Large intestine (tissue), 3 donors: ENCODE data around the gene POLQ. TPM values are rescaled to one million over a fixed set of nuclear protein-coding genes. Genes with fewer than 3 reads are reported as not detected.

Experiments
- DNase-seq, 2 donors: peaks; one replicate each; pipeline versions ENCODE4 v3.0.0 to v3.0.0-alpha.2; 2013
- H3K27ac ChIP-seq: one replicate; pipeline ENCODE4 v1.5.1; 2013; ENCODE audit warnings: low read length
- H3K27me3 ChIP-seq: 2 replicates; pipeline ENCODE4 v1.6.1; 2013; ENCODE audit warnings: low read length; ENCODE audit not compliant: control insufficient read depth, insufficient read depth
- H3K36me3 ChIP-seq: 2 replicates; pipeline ENCODE4 v1.6.1; 2013; ENCODE audit warnings: low read length; ENCODE audit not compliant: control insufficient read depth, insufficient read depth
- H3K4me1 ChIP-seq: one replicate; pipeline ENCODE4 v1.6.1; 2013; ENCODE audit warnings: low read length; ENCODE audit not compliant: control insufficient read depth, insufficient read depth
- H3K4me3 ChIP-seq: one replicate; pipeline ENCODE4 v1.5.1; 2013; ENCODE audit warnings: low read length
- H3K9me3 ChIP-seq: one replicate; pipeline ENCODE4 v1.6.1; 2013; ENCODE audit warnings: mild to moderate bottlenecking, low read depth, low read length, moderate library complexity; ENCODE audit not compliant: control insufficient read depth
- WGBS: methylation state at CpG from one replicate; pipeline ENCODE4 v1.1.5; 2013; ENCODE audit warnings: low lambda C conversion rate; ENCODE audit not compliant: insufficient coverage; 5-methylcytosine and 5-hydroxymethylcytosine counted together
- polyA plus RNA-seq: library from polyadenylated mRNA; unstranded; fragments of 120-200 nt; gene quantifications from one replicate; pipeline ENCODE4 v1.2.1, GENCODE V29; 2013

Gene POLQ
- polyA plus RNA-seq, 1 donor = 4.0 TPM

DNA sequence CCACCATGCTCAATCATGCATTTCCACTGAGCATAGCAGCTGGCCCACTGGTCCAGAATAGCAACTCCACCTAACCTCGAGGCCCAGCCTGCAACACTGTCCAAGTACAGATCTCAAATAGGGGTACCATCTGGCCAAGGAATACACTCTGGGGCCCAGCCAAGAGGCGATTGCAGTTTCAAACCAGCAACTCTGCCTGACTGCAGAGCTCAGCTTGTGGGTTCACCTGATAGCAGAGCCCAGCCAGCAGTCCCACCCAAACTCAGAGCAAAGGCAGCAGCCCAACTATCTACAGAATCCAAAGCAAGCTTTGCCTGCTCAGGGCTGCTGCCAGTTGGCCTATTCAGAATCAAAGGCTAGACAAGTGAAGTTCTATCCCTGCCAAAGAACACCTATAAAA is 30.5 kb downstream of the POLQ start:
- no peaks in the 10 kb centered on the region for H3K27me3 ChIP-seq
- H3K27ac ChIP-seq = no peak overlapping the region
- DNase-seq = no peak
- H3K4me3 ChIP-seq = no peak overlapping the region
- H3K36me3 ChIP-seq = peaks cover 4% of the 10 kb centered on the region
- H3K4me1 ChIP-seq = no peaks in the 10 kb centered on the region
- no CpG with 5 or more reads among the region's 2 CpGs for WGBS
- H3K9me3 ChIP-seq = peaks cover 3% of the 10 kb centered on the region

DNA sequence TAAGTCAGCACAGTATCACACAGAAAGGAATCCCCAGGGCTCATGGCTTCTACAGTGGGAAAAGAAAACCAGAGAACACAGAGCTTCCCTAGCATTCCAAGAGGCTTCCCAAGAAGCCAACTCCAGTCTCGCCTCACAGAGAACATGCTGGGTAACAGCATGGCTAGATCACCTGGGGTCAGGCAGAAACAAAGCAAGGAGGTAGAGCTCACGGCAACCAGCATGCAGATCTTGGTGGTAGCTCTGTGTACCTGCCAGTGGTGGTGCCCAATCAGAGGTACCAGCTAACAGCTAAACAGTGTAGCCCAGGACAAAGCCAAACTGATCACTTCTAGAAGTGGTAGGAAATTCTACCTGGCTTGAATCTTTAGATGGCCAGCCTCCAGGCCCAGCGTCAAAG is 31.3 kb downstream of the POLQ start:
- H3K27me3 ChIP-seq = no peaks in the 10 kb centered on the region
- H3K27ac ChIP-seq = no peak overlapping the region
- peaks cover 3% of the 10 kb centered on the region for H3K9me3 ChIP-seq
- H3K4me1 ChIP-seq = no peaks in the 10 kb centered on the region
- no peak overlapping the region for H3K4me3 ChIP-seq
- DNase-seq = no peak
- peaks cover 4% of the 10 kb centered on the region for H3K36me3 ChIP-seq
- no CpG with 5 or more reads among the region's 3 CpGs for WGBS

DNA sequence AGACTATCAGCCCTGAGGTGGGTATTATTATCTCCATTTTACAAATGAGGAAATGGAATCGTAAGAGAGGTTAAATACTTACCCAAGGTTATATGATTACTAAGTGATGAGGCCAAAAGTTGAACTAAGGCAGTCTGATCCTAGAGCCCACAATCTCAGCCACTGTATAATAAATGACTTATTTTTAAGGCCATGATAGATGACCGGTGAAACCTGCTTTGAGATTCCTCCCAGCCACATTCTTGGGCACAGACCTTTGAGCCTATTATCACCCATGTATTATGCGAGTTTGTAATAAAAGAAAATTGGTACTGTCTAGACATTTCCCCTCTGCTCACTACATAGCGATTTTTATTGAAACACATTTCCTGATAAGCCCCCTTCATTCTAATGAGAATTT is 37.4 kb downstream of the POLQ start:
- DNase-seq = peak; percentile 86 to 92
- Histone ChIP-seq H3K4me1 (peaks cover 9% of the 10 kb centered on the region), H3K27me3 (no peaks in the 10 kb centered on the region), H3K27ac (peak overlapping the region; percentile 51), H3K4me3 (no peak overlapping the region), H3K36me3 (no peaks in the 10 kb centered on the region), H3K9me3 (no peaks in the 10 kb centered on the region)
- 33% methylated on average over 1 of the region's 4 CpGs for WGBS

DNA sequence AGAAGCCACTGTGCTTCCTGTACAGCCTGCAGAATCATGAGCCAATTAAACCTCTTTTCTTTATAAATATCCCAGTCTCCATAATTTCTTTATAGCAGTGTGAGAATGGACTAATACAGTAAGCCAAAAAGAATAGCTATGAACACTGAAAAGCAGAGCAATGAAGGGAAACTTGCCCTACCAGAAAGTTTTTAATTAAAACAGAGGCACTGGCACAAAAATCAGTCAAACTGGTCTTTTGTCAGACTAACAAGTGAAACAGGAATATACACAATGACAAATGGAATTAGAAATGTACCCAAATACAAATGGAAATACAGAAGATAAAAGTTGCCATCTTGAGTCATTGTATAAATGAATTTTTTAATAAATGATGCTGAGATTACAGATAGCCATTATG is 40.5 kb downstream of the POLQ start:
- Histone ChIP-seq H3K4me3 (no peak overlapping the region), H3K27me3 (no peaks in the 10 kb centered on the region), H3K36me3 (no peaks in the 10 kb centered on the region), H3K4me1 (peaks cover 9% of the 10 kb centered on the region), H3K27ac (no peak overlapping the region), H3K9me3 (no peaks in the 10 kb centered on the region)
- DNase-seq = no peak

DNA sequence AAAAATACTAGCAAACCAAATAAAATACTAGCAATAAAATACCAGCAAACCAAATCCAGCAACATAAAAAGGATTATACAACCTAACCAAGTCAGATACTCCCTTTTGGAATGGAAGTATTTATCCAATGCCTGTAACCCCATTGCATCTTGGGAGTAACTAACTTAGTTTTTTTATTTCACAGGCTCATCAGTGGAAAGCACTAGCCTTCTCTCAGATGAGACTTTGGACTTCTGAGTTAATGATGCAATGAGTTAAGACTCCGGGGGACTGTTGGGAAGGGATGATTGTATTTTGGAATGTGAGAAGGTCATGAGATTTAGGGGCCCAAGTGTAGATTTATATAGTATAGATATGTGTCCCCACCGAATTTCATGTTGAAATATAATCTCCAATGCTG is 41.2 kb downstream of the POLQ start:
- whole genome bisulfite sequencing = no CpG with 5 or more reads among the region's 2 CpGs
- peak; percentile 40 to 70 for DNase-seq
- no peaks in the 10 kb centered on the region for H3K27me3 ChIP-seq
- no peaks in the 10 kb centered on the region for H3K36me3 ChIP-seq
- no peaks in the 10 kb centered on the region for H3K9me3 ChIP-seq
- no peak overlapping the region for H3K4me3 ChIP-seq
- H3K27ac ChIP-seq = peak overlapping the region; percentile 27
- peaks cover 9% of the 10 kb centered on the region for H3K4me1 ChIP-seq

DNA sequence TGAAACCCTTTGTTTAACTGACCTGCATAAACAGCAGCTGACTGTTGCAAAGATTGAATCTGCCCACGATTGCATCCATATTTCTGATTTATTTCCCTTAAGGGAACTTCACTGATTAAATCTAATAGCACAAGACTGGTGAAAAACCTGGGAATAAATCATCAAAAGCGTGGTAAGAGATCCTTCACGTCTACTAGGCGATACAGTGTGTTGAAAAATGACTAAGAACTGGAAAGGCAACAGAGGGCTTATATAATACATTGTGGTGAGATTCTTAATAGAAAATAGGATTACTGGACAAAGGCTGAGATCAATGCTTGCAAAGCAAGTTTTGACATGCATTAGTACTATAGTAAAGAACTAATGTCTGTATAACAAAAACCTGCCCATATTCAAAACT is 49.0 kb downstream of the POLQ start:
- Histone ChIP-seq H3K27ac (no peak overlapping the region), H3K4me1 (no peaks in the 10 kb centered on the region), H3K4me3 (no peak overlapping the region), H3K9me3 (no peaks in the 10 kb centered on the region), H3K27me3 (no peaks in the 10 kb centered on the region), H3K36me3 (peaks cover 2% of the 10 kb centered on the region)
- no peak for DNase-seq
- 100% methylated on average over 3 of the region's 4 CpGs for WGBS

DNA sequence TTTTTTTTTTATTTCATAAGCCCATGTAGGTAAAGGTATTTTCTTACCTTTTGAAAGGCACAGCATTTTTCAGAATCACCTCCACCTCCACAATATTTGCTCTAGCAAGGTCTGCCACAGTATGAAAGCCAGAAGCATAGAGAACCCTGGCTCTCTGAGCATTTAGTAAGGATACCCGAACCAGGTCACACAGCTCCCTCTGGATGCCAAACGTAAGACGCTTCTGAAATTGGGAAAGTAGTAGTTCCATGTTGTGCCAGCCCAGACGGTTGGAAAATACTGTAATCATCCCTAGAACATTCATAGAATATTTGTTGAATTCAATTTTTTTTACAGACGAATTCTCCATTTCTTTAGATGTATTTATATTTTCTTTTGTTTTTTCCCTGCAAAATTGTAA is 52.4 kb downstream of the POLQ start:
- no peak for DNase-seq
- Histone ChIP-seq H3K4me1 (no peaks in the 10 kb centered on the region), H3K36me3 (peaks cover 5% of the 10 kb centered on the region), H3K27ac (no peak overlapping the region), H3K4me3 (no peak overlapping the region), H3K9me3 (no peaks in the 10 kb centered on the region), H3K27me3 (no peaks in the 10 kb centered on the region)
- WGBS = 100% methylated on average over 1 of the region's 5 CpGs

DNA sequence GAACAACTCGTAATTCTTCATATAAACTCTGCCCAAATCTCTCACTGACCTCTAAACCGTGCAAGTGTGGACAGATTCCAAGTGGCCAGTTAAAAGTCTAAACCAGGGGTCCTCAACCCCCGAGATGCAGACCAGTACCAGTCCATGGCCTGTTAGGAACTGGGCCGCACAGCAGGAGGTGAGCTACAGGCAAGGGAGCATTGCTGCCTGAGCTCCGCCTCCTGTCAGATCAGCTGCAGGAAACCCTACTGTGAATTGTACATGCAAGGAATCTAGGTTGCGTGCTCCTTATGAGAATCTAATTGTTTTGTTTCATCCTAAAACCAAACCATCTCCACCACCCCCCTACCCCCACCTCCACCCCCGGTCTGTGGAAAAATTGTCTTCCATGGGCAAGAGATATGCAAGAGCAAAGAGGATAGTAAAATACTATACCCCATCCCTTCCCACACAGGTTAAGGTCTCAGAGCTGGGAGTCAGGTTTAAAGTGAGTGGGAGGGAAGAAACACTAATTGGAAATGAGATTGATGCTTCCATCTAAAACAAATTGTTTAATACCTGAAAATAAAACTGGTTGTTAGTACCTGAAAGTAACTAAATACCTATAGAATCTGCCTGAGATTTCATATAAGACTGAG is 54.0 kb downstream of the POLQ start:
- no peaks in the 10 kb centered on the region for H3K9me3 ChIP-seq
- no peaks in the 10 kb centered on the region for H3K27me3 ChIP-seq
- peaks cover 5% of the 10 kb centered on the region for H3K36me3 ChIP-seq
- DNase-seq = no peak
- no peak overlapping the region for H3K27ac ChIP-seq
- H3K4me3 ChIP-seq = no peak overlapping the region
- WGBS = 100% methylated on average over 1 of the region's 7 CpGs
- no peaks in the 10 kb centered on the region for H3K4me1 ChIP-seq

DNA sequence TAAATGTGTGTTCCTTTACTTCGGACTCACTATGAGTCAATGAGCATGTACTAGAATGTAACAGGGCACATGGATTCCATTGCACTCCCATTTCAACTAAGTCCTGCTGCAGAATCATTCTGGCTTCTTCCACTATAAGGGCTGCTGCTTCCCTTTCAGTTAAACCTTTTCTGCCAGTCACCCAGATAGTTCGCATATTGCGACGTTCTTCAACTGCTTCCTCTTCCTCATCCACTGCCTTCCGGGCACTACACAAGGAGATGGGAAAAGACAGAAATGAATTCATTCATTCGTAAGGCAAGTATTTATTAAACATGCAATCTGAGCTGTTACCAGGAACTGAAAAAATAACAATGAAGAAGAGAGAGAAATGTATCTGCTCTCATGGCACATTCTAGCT is 55.6 kb downstream of the POLQ start:
- no peak for DNase-seq
- Histone ChIP-seq H3K36me3 (peaks cover 5% of the 10 kb centered on the region), H3K27ac (no peak overlapping the region), H3K4me3 (no peak overlapping the region), H3K9me3 (no peaks in the 10 kb centered on the region), H3K27me3 (no peaks in the 10 kb centered on the region), H3K4me1 (no peaks in the 10 kb centered on the region)
- 100% methylated on average over 5 of the region's 6 CpGs for WGBS

DNA sequence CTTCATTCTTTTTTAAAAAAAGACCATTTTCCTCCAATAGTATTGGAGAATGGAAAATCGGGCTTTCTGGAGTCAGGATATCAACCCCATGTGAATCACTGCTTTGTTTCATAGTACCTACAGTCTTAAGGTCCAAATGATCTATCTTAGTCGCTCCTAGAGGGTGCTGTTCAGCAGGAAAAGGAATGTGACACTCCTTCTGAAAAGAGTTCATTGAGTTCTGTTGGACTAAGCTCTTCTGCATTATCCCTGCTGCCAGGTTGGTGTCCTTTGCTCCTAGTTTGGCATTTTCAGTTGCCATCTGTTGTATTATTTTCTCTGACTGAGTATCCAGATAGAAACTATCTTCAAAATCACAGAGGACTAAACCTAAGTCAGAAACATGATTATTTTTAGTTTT is 57.2 kb downstream of the POLQ start:
- no peaks in the 10 kb centered on the region for H3K27me3 ChIP-seq
- no peaks in the 10 kb centered on the region for H3K4me1 ChIP-seq
- no peaks in the 10 kb centered on the region for H3K9me3 ChIP-seq
- peak; percentile 31 to 67 for DNase-seq
- H3K36me3 ChIP-seq = peaks cover 2% of the 10 kb centered on the region
- H3K4me3 ChIP-seq = no peak overlapping the region
- no CpG with 5 or more reads among the region's 2 CpGs for WGBS
- H3K27ac ChIP-seq = no peak overlapping the region

DNA sequence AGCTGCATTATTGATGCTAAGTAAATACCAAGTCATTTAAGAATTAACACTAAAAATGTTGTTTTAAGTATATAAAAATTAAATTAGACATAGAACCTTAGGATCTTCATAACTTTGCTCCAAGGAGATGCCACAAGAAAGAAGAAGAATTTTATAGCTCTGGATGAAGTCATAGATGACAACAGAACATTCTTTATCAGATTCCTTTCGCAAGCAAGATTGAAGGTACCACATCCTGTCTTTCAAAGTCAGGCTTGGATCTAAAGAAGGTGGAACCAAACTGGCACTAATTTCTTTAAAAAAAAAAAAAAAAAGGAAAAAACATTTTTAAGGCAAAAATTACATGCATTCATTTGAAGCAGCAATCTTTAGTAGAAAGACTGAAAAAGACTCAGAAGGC is 62.5 kb downstream of the POLQ start:
- no peaks in the 10 kb centered on the region for H3K27me3 ChIP-seq
- 100% methylated on average over 1 of the region's 1 CpG for WGBS
- H3K9me3 ChIP-seq = no peaks in the 10 kb centered on the region
- H3K4me1 ChIP-seq = no peaks in the 10 kb centered on the region
- no peak for DNase-seq
- H3K27ac ChIP-seq = no peak overlapping the region
- no peaks in the 10 kb centered on the region for H3K36me3 ChIP-seq
- H3K4me3 ChIP-seq = no peak overlapping the region
